Caco-2 (cell line): ENCODE measurements around the gene NIT1. TPM values are rescaled to one million over a fixed set of nuclear protein-coding genes. Genes with fewer than 3 reads are reported as not detected.

ENCODE experiments used
- BruUV-seq: library from RNA; stranded (reverse); fragments of 400-500 nt; replicated peaks from 2 replicates; lab custom pipeline; 2021; lab: Mats Ljungman, UMichigan
- CTCF ChIA-PET: fragments of 300-600 bp; sonication (Branson Sonifier 250); formaldehyde crosslinking; loops from one replicate; lab custom pipeline; 2022; ENCODE audit warnings: antibody characterized with exemption; lab: Charles Lee
- POLR2A ChIA-PET: fragments of 300-600 bp; sonication (Branson Sonifier 250); formaldehyde crosslinking; loops from one replicate; lab custom pipeline; 2022; ENCODE audit warnings: antibody characterized with exemption; lab: Charles Lee
- DNase-seq, 2 experiments: peaks; one replicate each; pipeline versions ENCODE4 v3.0.0 to v3.0.0-alpha.2; 2020 to 2022
- H3K27me3 ChIP-seq: replicated peaks from 2 replicates; pipeline ENCODE4 v1.6.0; 2011; ENCODE audit warnings: low read length; ENCODE audit not compliant: control insufficient read depth, insufficient read depth
- H3K36me3 ChIP-seq: 2 replicates; pipeline ENCODE4 v1.5.1; 2011; ENCODE audit warnings: low read length; ENCODE audit not compliant: control insufficient read depth, insufficient read depth
- H3K4me1 ChIP-seq: fragments of 250-450 bp; sonication (Bioruptor Pico); 2 replicates; pipeline ENCODE4 v1.5.1; 2020; ENCODE audit warnings: mild to moderate bottlenecking
- H3K4me3 ChIP-seq: 2 replicates; pipeline ENCODE4 v1.5.1; 2011; ENCODE audit warnings: low read depth, mild to moderate bottlenecking, control low read depth, low read length
- H3K9me3 ChIP-seq: fragments of 250-450 bp; sonication (Bioruptor Pico); 2 replicates; pipeline ENCODE4 v1.5.1; 2020; ENCODE audit warnings: mild to moderate bottlenecking, moderate library complexity
- H3K27ac Mint-ChIP-seq: one replicate; pipeline ENCODE4 v1.8.0; 2022; ENCODE audit warnings: mixed read lengths; ENCODE audit not compliant: unreplicated experiment
- H3K27me3 Mint-ChIP-seq: one replicate; pipeline ENCODE4 v1.8.0; 2022; ENCODE audit warnings: mixed read lengths; ENCODE audit not compliant: insufficient read depth, unreplicated experiment
- H3K36me3 Mint-ChIP-seq: one replicate; pipeline ENCODE4 v1.8.0; 2022; ENCODE audit warnings: mild to moderate bottlenecking, mixed read lengths; ENCODE audit not compliant: insufficient read depth, unreplicated experiment
- H3K4me1 Mint-ChIP-seq: one replicate; pipeline ENCODE4 v1.8.0; 2022; ENCODE audit warnings: low read depth, mixed read lengths; ENCODE audit not compliant: unreplicated experiment
- H3K4me3 Mint-ChIP-seq: one replicate; pipeline ENCODE4 v1.8.0; 2022; ENCODE audit warnings: mild to moderate bottlenecking, moderate library complexity, mixed read lengths; ENCODE audit not compliant: unreplicated experiment
- H3K9me3 Mint-ChIP-seq: one replicate; pipeline ENCODE4 v1.8.0; 2022; ENCODE audit warnings: mixed read lengths; ENCODE audit not compliant: unreplicated experiment
- intact Hi-C: fragments of 100-400 bp; cut with micrococcal nuclease; formaldehyde crosslinking; loops from one replicate; pipeline ENCODE4 v1.10.0; 2022; ENCODE audit not compliant: unreplicated experiment
- total RNA-seq: library from RNA; stranded (reverse); gene quantifications from 2 replicates; pipeline ENCODE4 v1.2.3, GENCODE V29; 2022
- TF ChIP-seq, protein P1 (sequence below), 2 experiments: fragments of 200-600 bp in 1 of 2; IDR thresholded peaks; 1 replicate in 1 of 2; 2 replicates in 1 of 2; pipeline versions ENCODE4 v1.5.1 to v1.8.0; 2011 to 2022; ENCODE audit warnings: antibody characterized with exemption in 1 of 2, control low read depth in 1 of 2, inconsistent platforms in 1 of 2, low read depth in 1 of 2, low read length in 1 of 2, mild to moderate bottlenecking in 1 of 2, moderate library complexity in 1 of 2; ENCODE audit not compliant: insufficient read depth in 1 of 2, severe bottlenecking in 1 of 2, unreplicated experiment in 1 of 2

NIT1 gene
- total RNA-seq, 1 experiment from 2014 or later, result 42.1 TPM

GRCh38 chr1:161139766-161140165 lies 21.9 kb downstream of the NIT1 start:
- TF ChIP-seq, protein P1, sequence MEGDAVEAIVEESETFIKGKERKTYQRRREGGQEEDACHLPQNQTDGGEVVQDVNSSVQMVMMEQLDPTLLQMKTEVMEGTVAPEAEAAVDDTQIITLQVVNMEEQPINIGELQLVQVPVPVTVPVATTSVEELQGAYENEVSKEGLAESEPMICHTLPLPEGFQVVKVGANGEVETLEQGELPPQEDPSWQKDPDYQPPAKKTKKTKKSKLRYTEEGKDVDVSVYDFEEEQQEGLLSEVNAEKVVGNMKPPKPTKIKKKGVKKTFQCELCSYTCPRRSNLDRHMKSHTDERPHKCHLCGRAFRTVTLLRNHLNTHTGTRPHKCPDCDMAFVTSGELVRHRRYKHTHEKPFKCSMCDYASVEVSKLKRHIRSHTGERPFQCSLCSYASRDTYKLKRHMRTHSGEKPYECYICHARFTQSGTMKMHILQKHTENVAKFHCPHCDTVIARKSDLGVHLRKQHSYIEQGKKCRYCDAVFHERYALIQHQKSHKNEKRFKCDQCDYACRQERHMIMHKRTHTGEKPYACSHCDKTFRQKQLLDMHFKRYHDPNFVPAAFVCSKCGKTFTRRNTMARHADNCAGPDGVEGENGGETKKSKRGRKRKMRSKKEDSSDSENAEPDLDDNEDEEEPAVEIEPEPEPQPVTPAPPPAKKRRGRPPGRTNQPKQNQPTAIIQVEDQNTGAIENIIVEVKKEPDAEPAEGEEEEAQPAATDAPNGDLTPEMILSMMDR (IDR thresholded peaks at IDR 0.05; ENCODE audit: insufficient read depth in 1 of 2, low read depth in 1 of 2, low read length in 1 of 2, severe bottlenecking in 1 of 2, unreplicated experiment in 1 of 2), result peak; percentile 52 to 54
- ChIA-PET CTCF (interaction anchor here (0.6 kb wide), 1 partner anchor 146 kb away, joined by 8 read pairs; no protein-coding TSS in a partner anchor), POLR2A (no interaction called here)
- no peaks in the 10 kb centered on the region for H3K27me3 Mint-ChIP-seq
- H3K9me3 Mint-ChIP-seq, result no peaks in the 10 kb centered on the region
- H3K4me1 ChIP-seq, result no peaks in the 10 kb centered on the region
- no peaks in the 10 kb centered on the region for H3K9me3 ChIP-seq
- no TSS peak for BruUV-seq
- H3K4me1 Mint-ChIP-seq, result peaks cover 17% of the 10 kb centered on the region
- DNase-seq, result peak in 1 of 2 experiments; percentile 71
- no peak overlapping the region for H3K4me3 ChIP-seq
- H3K27me3 ChIP-seq, result no peaks in the 10 kb centered on the region
- H3K27ac Mint-ChIP-seq, result no peak overlapping the region
- intact Hi-C loops, result loop anchor here (1.0 kb wide), 3 partner anchors 41 to 142 kb away; partner anchors contain the start of gene KLHDC9
- H3K4me3 Mint-ChIP-seq, result no peak overlapping the region
- H3K36me3 Mint-ChIP-seq, result no peaks in the 10 kb centered on the region
- H3K36me3 ChIP-seq, result no peaks in the 10 kb centered on the region

- intact Hi-C loops, result loop anchor here (1.0 kb wide), 1 partner anchor 144 kb away; no protein-coding TSS in a partner anchor
- Mint-ChIP-seq H3K4me1 (peaks cover 17% of the 10 kb centered on the region), H3K27me3 (no peaks in the 10 kb centered on the region), H3K4me3 (no peak overlapping the region), H3K27ac (no peak overlapping the region), H3K36me3 (no peaks in the 10 kb centered on the region), H3K9me3 (no peaks in the 10 kb centered on the region)
- Histone ChIP-seq H3K4me1 (no peaks in the 10 kb centered on the region), H3K9me3 (no peaks in the 10 kb centered on the region), H3K27me3 (no peaks in the 10 kb centered on the region), H3K36me3 (no peaks in the 10 kb centered on the region), H3K4me3 (no peak overlapping the region)
- no TSS peak for BruUV-seq
- POLR2A ChIA-PET, result interaction anchor here (0.5 to 1.1 kb wide), 2 partner anchors 8 to 100 kb away, joined by 4 to 7 read pairs; partner anchors contain the start of gene DEDD
- CTCF ChIA-PET, result no interaction called here
- TF ChIP-seq, protein P1 (IDR thresholded peaks at IDR 0.05; ENCODE audit: insufficient read depth in 1 of 2, low read depth in 1 of 2, low read length in 1 of 2, severe bottlenecking in 1 of 2, unreplicated experiment in 1 of 2), result no peak
- no peak for DNase-seq
Observed at GRCh38 chr1:161140755-161141400, 23.0 kb downstream of the NIT1 start.

GRCh38 chr1:161145832-161146231 lies 27.9 kb downstream of the NIT1 start:
- Mint-ChIP-seq H3K27me3 (no peaks in the 10 kb centered on the region), H3K36me3 (no peaks in the 10 kb centered on the region), H3K4me1 (no peaks in the 10 kb centered on the region), H3K9me3 (no peaks in the 10 kb centered on the region), H3K27ac (no peak overlapping the region), H3K4me3 (no peak overlapping the region)
- TF ChIP-seq, protein P1 (IDR thresholded peaks at IDR 0.05; ENCODE audit: insufficient read depth in 1 of 2, low read depth in 1 of 2, low read length in 1 of 2, severe bottlenecking in 1 of 2, unreplicated experiment in 1 of 2), result no peak
- Histone ChIP-seq H3K4me1 (no peaks in the 10 kb centered on the region), H3K36me3 (no peaks in the 10 kb centered on the region), H3K9me3 (no peaks in the 10 kb centered on the region), H3K4me3 (no peak overlapping the region), H3K27me3 (no peaks in the 10 kb centered on the region)
- intact Hi-C loops, result no loop called here
- ChIA-PET CTCF (interaction anchor here (0.6 to 0.9 kb wide), 2 partner anchors 15 to 74 kb away, joined by 4 read pairs; no protein-coding TSS in a partner anchor), POLR2A (no interaction called here)
- BruUV-seq, result no TSS peak
- DNase-seq, result no peak
